Endothelial cell of umbilical vein (primary cell): ENCODE results near the gene VAV3. TPM values are rescaled to one million over a fixed set of nuclear protein-coding genes. Genes with fewer than 3 reads are reported as not detected.

Experiments used
- BruUV-seq: library from RNA; stranded (reverse); fragments of 400-500 nt; replicated peaks from 2 replicates; lab custom pipeline; 2021; lab: Mats Ljungman, UMichigan
- CTCF ChIA-PET: fragments of 300-600, 350-600 bp; sonication (Branson Sonifier 250); formaldehyde crosslinking; loops from one replicate; lab custom pipeline; 2021; ENCODE audit warnings: antibody characterized with exemption, inconsistent platforms; lab: Charles Lee
- POLR2A ChIA-PET: fragments of 300-600, 350-600 bp; sonication (Branson Sonifier 250); formaldehyde crosslinking; loops from one replicate; lab custom pipeline; 2021; ENCODE audit warnings: antibody characterized with exemption, inconsistent platforms; lab: Charles Lee
- DNase-seq: peaks from one replicate; pipeline ENCODE4 v3.0.0-alpha.2; 2011; ENCODE audit warnings: low read depth, low spot score
- FAIRE-seq: peaks from 2 replicates; lab custom pipeline; 2011; peaks lifted over from hg19 to GRCh38; lab: Jason Lieb, UNC
- H2AFZ ChIP-seq: 2 replicates; pipeline ENCODE4 v1.6.0; 2012; ENCODE audit warnings: low read depth, low read length, control low read depth, inconsistent platforms
- H3K27ac ChIP-seq: 2 replicates; pipeline ENCODE4 v1.5.1; 2011; ENCODE audit warnings: low read depth, mild to moderate bottlenecking, control low read depth, low read length, moderate library complexity; ENCODE audit not compliant: insufficient read depth
- H3K27me3 ChIP-seq, 2 experiments: 2 replicates each; pipeline versions ENCODE4 v1.6.0 to v1.6.1; 2011; ENCODE audit warnings: low read length in 2 of 2, mixed read lengths in 1 of 2; ENCODE audit not compliant: control insufficient read depth in 2 of 2, insufficient read depth in 2 of 2
- H3K36me3 ChIP-seq, 2 experiments: 2 replicates in 1 of 2; 3 replicates in 1 of 2; pipeline ENCODE4 v1.5.1; 2011; ENCODE audit warnings: low read length in 2 of 2, mild to moderate bottlenecking in 1 of 2, moderate library complexity in 1 of 2; ENCODE audit not compliant: control insufficient read depth in 2 of 2, insufficient read depth in 2 of 2; ENCODE audit errors: extremely low read depth in 1 of 2
- H3K4me1 ChIP-seq: 3 replicates; pipeline ENCODE4 v1.5.1; 2011; ENCODE audit warnings: mild to moderate bottlenecking, low read length; ENCODE audit not compliant: control insufficient read depth, insufficient read depth; ENCODE audit errors: extremely low read depth
- H3K4me2 ChIP-seq: 2 replicates; pipeline ENCODE4 v1.6.1; 2011; ENCODE audit warnings: low read length, control low read depth, mixed read lengths; ENCODE audit not compliant: insufficient read depth
- H3K4me3 ChIP-seq, 3 experiments: fragments of 200-600 bp in 1 of 3; sonication (generic), shearing (Covaris generic) in 1 of 3; replicated peaks in 1 of 3; 2 replicates each; pipeline ENCODE4 v1.5.1; 2011 to 2016; ENCODE audit warnings: control low read depth in 3 of 3, low read length in 3 of 3, mild to moderate bottlenecking in 2 of 3, inconsistent platforms in 1 of 3, low read depth in 1 of 3, moderate library complexity in 1 of 3; ENCODE audit not compliant: insufficient read depth in 1 of 3
- H3K79me2 ChIP-seq: 2 replicates; pipeline ENCODE4 v1.6.0; 2012; ENCODE audit warnings: low read length, inconsistent platforms; ENCODE audit not compliant: control insufficient read depth, insufficient read depth
- H3K9ac ChIP-seq: replicated peaks from 2 replicates; pipeline ENCODE3; 2011; ENCODE audit warnings: low read length, control low read depth; ENCODE audit not compliant: insufficient read depth; ENCODE audit errors: extremely low read depth
- H3K9me1 ChIP-seq: replicated peaks from 3 replicates; pipeline ENCODE4 v1.6.0; 2011; ENCODE audit warnings: mild to moderate bottlenecking, low read length; ENCODE audit not compliant: control insufficient read depth, insufficient read depth; ENCODE audit errors: extremely low read depth
- H3K9me3 ChIP-seq: replicated peaks from 2 replicates; pipeline ENCODE4 v1.5.1; 2012; ENCODE audit warnings: low read length, inconsistent platforms; ENCODE audit not compliant: control insufficient read depth, insufficient read depth
- H4K20me1 ChIP-seq: replicated peaks from 2 replicates; pipeline ENCODE3; 2011; ENCODE audit warnings: mild to moderate bottlenecking, low read length; ENCODE audit not compliant: control insufficient read depth, insufficient read depth; ENCODE audit errors: extremely low read depth
- EZH2 ChIP-seq: IDR thresholded peaks from 2 replicates; pipeline ENCODE4 v1.6.1; 2012; ENCODE audit warnings: borderline replicate concordance, low read depth, mild to moderate bottlenecking, moderate library complexity, low read length, inconsistent platforms; ENCODE audit not compliant: severe bottlenecking
- FOS ChIP-seq: IDR thresholded peaks from 2 replicates; pipeline ENCODE4 v1.6.1; 2011; ENCODE audit warnings: mild to moderate bottlenecking, low read length, moderate library complexity, borderline replicate concordance; ENCODE audit not compliant: insufficient read depth
- GATA2 ChIP-seq: IDR thresholded peaks from 2 replicates; pipeline ENCODE4 v1.7.0; 2011; ENCODE audit warnings: low read depth, mild to moderate bottlenecking, moderate library complexity, mixed read lengths, low read length; ENCODE audit not compliant: insufficient read length, insufficient read depth
- JUN ChIP-seq: IDR thresholded peaks from 2 replicates; pipeline ENCODE4 v1.6.1; 2011; ENCODE audit warnings: borderline replicate concordance, low read depth; ENCODE audit not compliant: insufficient read length, insufficient read depth
- MYC ChIP-seq: IDR thresholded peaks from one replicate; pipeline ENCODE4 v1.6.1; 2011; ENCODE audit warnings: mild to moderate bottlenecking, low read depth, low read length
- POLR2A ChIP-seq: IDR thresholded peaks from 2 replicates; pipeline ENCODE4 v1.6.1; 2012; ENCODE audit warnings: low read depth, mild to moderate bottlenecking, control low read depth, low read length
- POLR2AphosphoS5 ChIP-seq: IDR thresholded peaks from 2 replicates; pipeline ENCODE4 v1.6.1; 2012; ENCODE audit warnings: low read depth, mild to moderate bottlenecking, control low read depth, low read length, moderate library complexity; ENCODE audit not compliant: insufficient read depth
- dilution Hi-C: fragments of 300-500 bp; cut with MboI; formaldehyde crosslinking; loops from one replicate; pipeline ENCODE4 v1.15.0; 2019; ENCODE audit warnings: low sequenced_read_pairs; ENCODE audit not compliant: extremely low pct_ligation_motif_present
- intact Hi-C: fragments of 100-400 bp; cut with micrococcal nuclease; formaldehyde crosslinking; loops from one replicate; pipeline ENCODE4 v1.10.0; 2022
- polyA plus RNA-seq, 4 experiments: library from polyadenylated mRNA; depleted of rRNA in 3 of 4; stranded (reverse) in 3 of 4; unstranded in 1 of 4; fragments of >200 nt; gene quantifications; 2 replicates each; pipeline versions ENCODE4 v1.2.1 to v1.2.3, GENCODE V29; 2011 to 2012; ENCODE audit warnings: missing spikeins in 1 of 4
- total RNA-seq: library from RNA; stranded (reverse); gene quantifications from 2 replicates; pipeline ENCODE4 v1.2.3, GENCODE V29; 2021
- TF ChIP-seq, protein P1 (sequence below): IDR thresholded peaks from 2 replicates; pipeline ENCODE4 v1.6.1; 2011; ENCODE audit not compliant: insufficient read depth, insufficient read length
- TF ChIP-seq, protein P2 (sequence below), 2 donors: IDR thresholded peaks; 1 replicate in 1 of 2; 2 replicates in 1 of 2; pipeline ENCODE4 v1.5.1; 2011; ENCODE audit warnings: low read length in 2 of 2, mild to moderate bottlenecking in 2 of 2, moderate library complexity in 2 of 2, control low read depth in 1 of 2, inconsistent platforms in 1 of 2, low read depth in 1 of 2; ENCODE audit not compliant: insufficient read depth in 1 of 2; ENCODE audit errors: extremely low read depth in 1 of 2

Gene VAV3
- total and polyA plus RNA-seq, 2 donors (not counting 3 experiments of a cell fraction or from before 2014, with no cell fraction given), result 0.18 to 1.5 TPM

DNA sequence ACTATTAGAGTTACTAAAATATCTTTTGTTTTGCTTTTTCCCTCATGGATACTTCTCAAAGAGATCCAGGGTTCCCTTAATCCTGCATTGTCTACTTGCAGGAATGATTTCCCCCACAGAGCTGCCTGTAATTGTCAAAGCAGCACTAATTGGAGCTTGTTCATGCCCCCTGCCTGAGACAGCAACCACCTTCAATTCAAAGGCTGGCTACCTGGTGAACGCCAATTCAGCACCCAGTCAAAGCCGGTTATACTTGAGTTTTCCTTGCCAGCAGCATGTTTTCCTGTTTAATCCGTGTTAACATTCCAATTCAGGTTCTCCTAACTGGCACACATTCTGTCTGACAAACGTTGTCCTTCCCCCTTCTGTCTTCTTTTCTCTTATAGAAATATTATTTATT, 441.2 kb downstream of the VAV3 start:
- Histone ChIP-seq H3K9me3 (no peaks in the 10 kb centered on the region), H3K36me3 (no peaks in the 10 kb centered on the region), H3K27ac (no peak overlapping the region), H3K9me1 (no peaks in the 10 kb centered on the region), H3K4me2 (no peak overlapping the region), H3K4me3 (no peak overlapping the region), H3K4me1 (no peaks in the 10 kb centered on the region), H3K79me2 (no peaks in the 10 kb centered on the region), H4K20me1 (no peaks in the 10 kb centered on the region), H3K27me3 (no peaks in the 10 kb centered on the region), H2AFZ (no peak overlapping the region), H3K9ac (no peak overlapping the region)
- dilution Hi-C loops (no loop called here), intact Hi-C loops (no loop called here)
- ChIA-PET CTCF (no interaction called here), POLR2A (no interaction called here)
- DNase-seq (no peak), FAIRE-seq (no peak)
- TF ChIP-seq MYC, result no peak
- TF ChIP-seq EZH2, result no peak
- TF ChIP-seq, protein P1, sequence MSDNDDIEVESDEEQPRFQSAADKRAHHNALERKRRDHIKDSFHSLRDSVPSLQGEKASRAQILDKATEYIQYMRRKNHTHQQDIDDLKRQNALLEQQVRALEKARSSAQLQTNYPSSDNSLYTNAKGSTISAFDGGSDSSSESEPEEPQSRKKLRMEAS, result no peak
- TF ChIP-seq FOS, result no peak
- TF ChIP-seq GATA2, result no peak
- TF ChIP-seq, protein P2, sequence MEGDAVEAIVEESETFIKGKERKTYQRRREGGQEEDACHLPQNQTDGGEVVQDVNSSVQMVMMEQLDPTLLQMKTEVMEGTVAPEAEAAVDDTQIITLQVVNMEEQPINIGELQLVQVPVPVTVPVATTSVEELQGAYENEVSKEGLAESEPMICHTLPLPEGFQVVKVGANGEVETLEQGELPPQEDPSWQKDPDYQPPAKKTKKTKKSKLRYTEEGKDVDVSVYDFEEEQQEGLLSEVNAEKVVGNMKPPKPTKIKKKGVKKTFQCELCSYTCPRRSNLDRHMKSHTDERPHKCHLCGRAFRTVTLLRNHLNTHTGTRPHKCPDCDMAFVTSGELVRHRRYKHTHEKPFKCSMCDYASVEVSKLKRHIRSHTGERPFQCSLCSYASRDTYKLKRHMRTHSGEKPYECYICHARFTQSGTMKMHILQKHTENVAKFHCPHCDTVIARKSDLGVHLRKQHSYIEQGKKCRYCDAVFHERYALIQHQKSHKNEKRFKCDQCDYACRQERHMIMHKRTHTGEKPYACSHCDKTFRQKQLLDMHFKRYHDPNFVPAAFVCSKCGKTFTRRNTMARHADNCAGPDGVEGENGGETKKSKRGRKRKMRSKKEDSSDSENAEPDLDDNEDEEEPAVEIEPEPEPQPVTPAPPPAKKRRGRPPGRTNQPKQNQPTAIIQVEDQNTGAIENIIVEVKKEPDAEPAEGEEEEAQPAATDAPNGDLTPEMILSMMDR (IDR thresholded peaks at IDR 0.05; ENCODE audit: extremely low read depth in 1 of 2, insufficient read depth in 1 of 2, low read depth in 1 of 2, low read length in 2 of 2), result no peak
- no peak for TF ChIP-seq JUN
- no peak for TF ChIP-seq POLR2AphosphoS5
- no peak for TF ChIP-seq POLR2A
- BruUV-seq, result no TSS peak
